ENCODE results near the gene TANC2.

Gene TANC2

DNA sequence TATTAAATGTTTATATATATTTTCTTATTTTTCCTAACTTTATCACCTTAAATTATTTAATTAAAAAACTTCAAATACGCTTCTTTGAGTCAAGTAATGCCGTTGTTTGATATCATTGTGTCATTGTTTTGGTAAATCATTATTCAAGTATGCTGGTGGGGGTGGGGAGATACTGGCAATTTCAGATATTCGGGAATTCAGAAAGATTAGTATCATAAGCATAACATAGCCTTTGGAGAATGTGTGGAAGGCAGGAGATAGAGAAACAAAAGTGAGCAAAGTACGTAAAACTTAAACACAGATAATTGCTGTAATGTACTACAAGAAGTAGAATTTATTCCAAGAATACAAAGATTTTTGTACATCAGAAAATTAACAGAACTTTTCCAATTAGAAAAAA lies 49.8 kb downstream of the TANC2 start:
- FAIRE-seq: no peak

Data from A204.1 (cell line).